Left colon (tissue), 2 donors: Measurements from ENCODE around the gene OR51L1. TPM values are rescaled to one million over a fixed set of nuclear protein-coding genes. Genes with fewer than 3 reads are reported as not detected.
"Not testable (repeated sequence)": the region's sequence is repeated elsewhere in the genome, so short reads cannot be mapped to it uniquely, and the experiment has no call there.

ENCODE experiments used
- ATAC-seq: fragments of 200-7000 bp; cut with Tn5 transposase; one replicate; pipeline ENCODE4 v1.9.1; 2020; ENCODE audit warnings: mild to moderate bottlenecking, moderate library complexity
- DNase-seq, 2 donors: peaks; one replicate each; pipeline ENCODE4 v3.0.0-alpha.2; 2020
- intact Hi-C, 2 donors: fragments of 100-400 bp; cut with DNase I in 1 of 2; cut with micrococcal nuclease in 1 of 2; formaldehyde crosslinking; loops; one replicate each; pipeline versions ENCODE4 v1.11.2 to v1.14.0; 2022; cut with DNase I, micrococcal nuclease
- long read RNA-seq: library from polyadenylated mRNA; unstranded; transcript quantifications from one replicate; pipeline ENCODE4 v2.0.0, GENCODE V29; 2021
- total RNA-seq, 2 donors: library from RNA; stranded (reverse); fragmentation: NEBNext Ultra II Directional; extraction: Animal tissue kit (Norgen Biotek cat#: 25700); gene quantifications; one replicate each; pipeline ENCODE4 v1.2.1, GENCODE V29; 2021
- donor health status: DM: no; HTN: no; CAD: no.
- donor health status: DM: yes; HTN: yes; CAD: no.

Gene OR51L1, protein sequence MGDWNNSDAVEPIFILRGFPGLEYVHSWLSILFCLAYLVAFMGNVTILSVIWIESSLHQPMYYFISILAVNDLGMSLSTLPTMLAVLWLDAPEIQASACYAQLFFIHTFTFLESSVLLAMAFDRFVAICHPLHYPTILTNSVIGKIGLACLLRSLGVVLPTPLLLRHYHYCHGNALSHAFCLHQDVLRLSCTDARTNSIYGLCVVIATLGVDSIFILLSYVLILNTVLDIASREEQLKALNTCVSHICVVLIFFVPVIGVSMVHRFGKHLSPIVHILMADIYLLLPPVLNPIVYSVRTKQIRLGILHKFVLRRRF
- total RNA-seq, result not detected
- long read RNA-seq, result 0 reads

DNA sequence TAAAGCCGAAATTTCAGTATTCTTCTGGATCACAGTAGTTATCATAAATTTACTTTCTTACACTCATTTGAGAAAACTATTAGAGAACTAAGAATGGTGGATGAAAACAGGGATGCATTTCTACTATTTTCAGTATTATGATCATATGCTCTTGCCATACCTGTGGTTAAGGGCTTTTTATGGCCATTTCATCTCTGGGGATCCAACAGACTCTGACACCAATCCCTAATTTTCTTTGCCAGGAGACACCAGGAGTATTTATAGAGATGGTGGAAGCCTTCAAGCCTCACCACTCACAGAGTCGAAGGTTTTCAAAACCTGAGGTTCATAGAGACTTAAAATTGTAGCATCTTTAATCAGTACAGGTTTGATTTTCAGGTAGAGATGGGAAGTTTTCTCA is at the start of gene OR51L1:
OR51L1 (plus strand) TSS at position 301 of the 400 bp plus-strand sequence. CDS start 4,132 bp downstream, outside the sequence.
- ATAC-seq (no peak), DNase-seq (no peak)
- intact Hi-C loops, result no loop called here

DNA sequence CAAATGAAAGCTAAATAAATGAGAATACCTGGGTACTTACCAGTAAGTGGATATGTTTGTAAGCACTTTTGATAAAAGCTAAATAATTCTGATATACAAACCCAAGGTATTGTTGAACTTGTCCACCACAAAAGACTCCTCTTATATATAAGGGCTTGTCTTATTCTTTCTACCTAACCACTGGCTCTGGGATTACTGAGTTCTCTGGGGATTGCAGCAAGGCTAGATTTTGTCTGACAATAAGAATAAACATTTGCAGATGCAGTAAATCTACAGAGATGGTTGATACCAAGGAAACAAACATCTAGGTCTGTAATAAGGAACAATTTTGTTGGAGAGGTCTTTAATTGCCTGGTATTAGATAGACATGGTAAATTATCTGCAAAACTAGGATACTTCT is 47.1 kb upstream of the OR51L1 start, which contains the start of gene OR51A4:
OR51A4 (minus strand) TSS at position 101 of the 400 bp plus-strand sequence. CDS start 505 bp downstream, outside the sequence.
- intact Hi-C loops, result no loop called here
- DNase-seq (no peak), ATAC-seq (no peak)

DNA sequence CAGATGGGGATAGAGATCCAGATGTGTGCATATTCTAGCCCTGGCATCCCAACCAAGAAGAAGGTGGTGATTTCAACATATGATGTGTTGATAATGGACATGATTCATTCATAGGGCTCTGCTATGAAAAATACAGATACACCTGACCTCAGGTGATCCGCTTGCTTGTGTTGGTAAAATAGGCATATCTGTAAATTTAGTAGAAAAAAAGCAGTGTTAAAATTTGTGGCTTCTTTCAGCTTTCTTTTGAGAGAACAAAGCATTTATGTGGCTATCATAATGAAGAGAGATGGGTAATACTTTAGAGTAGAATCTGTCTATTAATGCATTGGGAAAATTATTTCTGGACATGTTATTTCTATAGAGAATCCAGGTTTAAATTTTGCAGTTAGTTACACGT is 39.0 kb upstream of the OR51L1 start, which contains the start of gene OR51A2:
OR51A2 (minus strand) TSS at position 101 of the 400 bp plus-strand sequence; CDS start at position 101, 0 bp downstream.
- ATAC-seq, intact Hi-C loops, DNase-seq: not testable (repeated sequence)

DNA sequence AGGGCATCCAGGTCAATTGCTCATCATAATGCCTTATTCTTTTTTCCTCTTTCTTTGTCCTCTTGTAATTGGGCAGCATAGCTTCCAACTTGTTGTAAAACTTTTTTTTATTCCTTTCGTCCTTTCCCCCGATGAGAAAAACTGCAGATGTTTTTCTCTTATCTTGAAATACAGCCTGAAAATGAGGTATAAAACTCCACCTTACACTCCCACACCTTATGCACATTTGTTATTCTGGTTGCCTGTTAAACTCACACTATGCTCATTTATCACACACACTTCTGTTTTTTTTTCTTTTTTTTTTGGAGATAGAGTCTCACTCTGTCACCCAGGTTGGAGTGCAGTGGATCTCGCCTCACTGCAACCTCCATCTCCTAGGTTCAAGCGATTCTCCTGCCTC is 37.3 kb upstream of the OR51L1 start:
- peak; percentile 37 for ATAC-seq
- no peak for DNase-seq
- intact Hi-C loops, result no loop called here

DNA sequence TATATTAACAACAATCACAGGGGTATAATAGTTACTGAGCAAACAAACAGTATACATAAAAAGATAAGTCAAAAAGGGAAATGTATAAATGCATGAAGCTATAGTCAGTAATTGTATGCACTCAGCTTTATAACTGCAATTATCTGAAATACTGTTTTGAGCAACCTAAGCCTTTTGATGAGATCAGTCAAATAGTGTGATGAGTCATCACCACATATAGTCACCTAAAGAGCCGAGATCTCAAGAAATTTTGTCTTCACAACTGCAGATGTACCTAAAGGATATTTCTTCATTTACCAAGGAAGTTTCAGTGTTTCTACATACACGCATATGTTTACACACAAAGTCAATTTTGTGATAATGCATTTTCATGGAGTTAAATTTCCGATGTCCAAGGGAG is 33.8 kb upstream of the OR51L1 start:
- intact Hi-C loops, result no loop called here
- peak; percentile 24 for ATAC-seq
- no peak for DNase-seq

DNA sequence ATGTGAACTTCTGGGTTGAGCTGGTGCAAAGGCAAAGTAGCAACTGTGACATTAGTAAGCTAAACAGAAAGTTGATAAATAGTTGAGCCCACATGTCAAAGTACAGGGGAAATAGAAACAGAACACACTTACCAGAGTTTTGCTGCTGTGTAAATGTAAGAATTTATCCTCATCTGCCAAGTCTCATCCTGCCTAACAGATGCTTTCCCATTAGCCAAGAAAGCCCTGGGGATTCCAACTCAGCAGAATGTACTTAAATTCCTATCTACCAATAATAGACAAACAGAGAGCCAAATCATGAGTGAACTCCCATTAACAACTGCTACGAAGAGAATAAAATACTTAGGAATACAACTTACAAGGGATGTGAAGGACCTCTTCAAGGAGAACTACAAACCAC is 31.8 kb upstream of the OR51L1 start:
- no peak for DNase-seq
- intact Hi-C loops, result no loop called here

DNA sequence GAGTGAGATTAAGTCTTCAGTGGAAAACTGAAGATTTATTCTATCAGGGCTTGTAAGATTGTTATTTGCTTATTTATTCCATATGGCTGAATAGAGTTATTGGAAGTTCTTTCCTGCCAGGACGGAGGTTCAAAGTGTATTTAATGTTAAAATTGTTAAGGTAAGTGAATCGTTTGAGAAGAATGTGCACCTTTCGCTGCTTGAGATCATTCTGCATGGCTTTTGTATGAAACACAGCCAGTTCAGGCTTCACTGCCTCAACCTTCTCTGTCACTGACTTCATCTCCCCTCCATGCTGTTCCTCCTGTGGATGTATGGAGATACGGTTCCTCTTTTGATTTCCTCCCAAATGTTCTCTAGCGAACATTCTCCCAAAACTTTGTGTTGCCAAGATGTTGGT is 19.2 kb upstream of the OR51L1 start:
- intact Hi-C loops, result no loop called here
- no peak for DNase-seq
- ATAC-seq, result no peak

More for the DNA sequence above, 31.8 kb upstream of the OR51L1 start:
- ATAC-seq, result no peak

DNA sequence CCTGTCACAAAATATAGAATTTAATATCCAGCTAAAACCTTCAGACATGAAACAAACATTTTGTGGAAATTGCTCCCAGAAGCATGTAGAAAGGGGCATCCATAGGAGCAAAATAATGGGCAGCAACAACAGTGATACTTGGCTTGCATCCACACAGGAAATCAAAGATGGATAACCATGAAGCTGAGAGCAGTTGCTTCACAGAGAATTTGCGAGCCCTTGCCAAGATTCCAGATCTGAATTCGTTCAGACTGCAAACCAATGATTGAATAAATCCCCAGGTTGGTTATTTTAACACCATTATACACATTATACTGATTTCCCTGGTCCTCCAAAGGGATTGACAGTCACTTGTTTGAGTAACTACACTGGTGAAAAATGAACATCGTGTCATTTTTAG is 15.6 kb upstream of the OR51L1 start:
- DNase-seq (no peak), ATAC-seq (no peak)
- intact Hi-C loops, result no loop called here

DNA sequence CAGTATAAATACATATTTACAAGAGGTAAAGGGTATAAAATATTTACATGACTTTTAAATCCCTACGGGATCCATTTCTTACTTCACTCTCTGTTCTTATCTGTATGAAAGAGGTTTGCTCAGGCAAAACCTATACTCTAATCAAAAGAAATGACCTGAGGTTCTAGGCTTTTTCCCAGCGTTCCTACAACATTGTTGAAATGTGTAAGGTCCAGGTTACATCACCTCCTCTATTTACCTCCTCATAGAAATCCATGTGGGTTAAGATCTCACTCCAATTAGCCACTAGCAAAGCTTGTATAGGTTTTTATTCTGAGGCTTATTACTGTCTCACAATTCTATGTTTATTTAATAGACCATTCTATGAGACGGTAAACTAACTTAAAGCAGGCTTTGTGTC is 12.0 kb upstream of the OR51L1 start:
- DNase-seq, result no peak
- ATAC-seq, result no peak
- intact Hi-C loops, result no loop called here

DNA sequence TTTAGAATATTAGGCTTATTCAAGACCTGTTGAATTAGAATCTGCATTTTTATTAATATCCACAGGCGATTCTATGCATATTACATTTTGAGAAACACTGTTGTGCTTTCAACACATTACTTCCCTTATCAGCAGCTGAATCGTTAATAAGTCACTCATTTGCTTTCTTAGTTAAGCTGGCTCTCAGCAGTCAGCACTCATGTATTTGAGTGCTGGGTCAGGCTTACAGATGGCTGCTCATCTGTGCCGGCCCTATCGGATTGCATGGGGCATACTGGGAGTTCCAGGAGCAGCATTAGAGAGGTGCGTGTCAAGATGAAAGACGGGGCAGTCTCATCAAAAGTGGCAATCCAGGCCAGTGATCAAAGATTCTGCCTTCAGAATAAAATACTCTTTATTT is 10.8 kb upstream of the OR51L1 start:
- ATAC-seq (no peak), DNase-seq (no peak)
- intact Hi-C loops, result no loop called here

DNA sequence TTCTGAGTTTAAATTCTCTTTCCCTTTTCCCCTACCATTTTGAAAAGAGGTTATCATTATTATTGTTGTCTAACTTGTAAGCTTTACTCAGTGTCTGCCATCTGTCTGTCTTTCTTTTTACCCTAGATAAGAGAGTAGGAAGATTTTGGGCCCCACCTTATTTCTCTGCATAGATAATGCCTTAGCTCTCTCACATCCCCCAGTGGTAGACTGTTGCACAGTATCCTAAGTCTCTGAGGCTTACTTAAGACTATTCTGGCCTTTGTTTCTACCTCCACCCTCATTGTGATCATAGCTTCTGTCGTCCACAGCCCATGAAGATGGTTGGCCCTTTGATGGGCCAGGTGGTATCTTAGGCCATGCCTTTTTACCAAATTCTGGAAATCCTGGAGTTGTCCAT is 3.6 kb upstream of the OR51L1 start:
- DNase-seq, result no peak
- intact Hi-C loops, result no loop called here
- peak; percentile 28 for ATAC-seq

DNA sequence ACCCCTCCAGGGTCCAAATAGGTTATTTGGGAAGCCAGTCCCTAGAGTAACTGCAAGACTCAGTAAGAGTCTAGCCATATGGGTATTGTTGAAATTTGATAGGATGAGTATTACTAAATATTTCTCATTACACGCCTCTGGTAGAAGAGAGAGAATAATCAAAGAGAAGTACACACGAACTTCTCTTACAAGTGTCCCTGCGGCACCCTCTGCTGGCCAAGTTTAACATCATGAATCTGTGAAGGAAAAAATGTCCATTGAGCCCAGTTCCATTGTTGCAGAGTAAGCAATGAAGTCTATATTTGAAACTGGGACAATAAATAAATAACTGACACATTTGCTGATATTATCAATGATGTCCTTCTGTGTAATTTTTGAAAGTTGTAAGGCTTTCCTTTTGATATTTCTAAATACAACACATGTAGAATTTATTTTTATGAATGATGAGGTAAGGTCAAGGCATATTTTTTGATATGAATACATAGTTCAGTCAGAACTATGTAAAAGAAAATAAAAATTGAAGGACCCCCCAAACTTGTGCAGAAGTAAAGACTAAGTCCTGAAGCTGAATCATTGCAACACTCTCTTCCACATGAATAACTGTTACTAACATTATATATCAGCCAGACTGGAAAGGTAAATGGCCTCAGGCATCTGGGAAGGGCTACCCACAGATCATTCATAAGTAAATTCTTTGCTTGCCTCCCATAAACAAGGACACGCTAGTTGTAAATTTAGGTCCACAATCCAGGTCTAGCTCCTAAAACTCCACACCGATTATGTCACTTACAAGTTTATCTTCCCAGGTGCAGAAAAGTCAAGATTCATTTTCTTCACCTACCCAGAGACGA is 10.0 kb downstream of the OR51L1 start:
- DNase-seq, result peak in 1 of 2 donors; percentile 67
- intact Hi-C loops, result loop anchor here in 1 of 2 donors (5.0 kb wide), 1 partner anchor 377 kb away; no protein-coding TSS in a partner anchor
- peak; percentile 58 for ATAC-seq

DNA sequence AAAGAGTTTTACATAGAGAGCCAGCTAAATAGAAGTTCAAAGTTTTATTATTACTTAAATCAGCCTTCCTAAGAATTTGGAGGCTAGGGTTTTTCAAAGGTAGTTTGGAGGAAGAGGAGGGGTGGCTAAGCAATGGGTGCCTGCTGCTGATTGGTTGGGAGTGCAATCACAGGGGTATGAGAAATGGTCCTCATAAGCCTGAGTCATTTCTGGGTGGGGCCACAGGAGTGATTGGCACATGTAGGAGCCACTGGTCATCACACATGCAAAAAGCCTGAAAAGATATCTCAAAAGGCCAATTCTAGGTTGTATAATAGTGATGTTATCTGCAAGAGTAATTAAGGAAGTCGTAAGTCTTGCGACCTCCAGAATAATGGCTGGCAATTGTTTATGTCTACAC is 12.9 kb downstream of the OR51L1 start:
- intact Hi-C loops, result no loop called here
- ATAC-seq (no peak), DNase-seq (no peak)

DNA sequence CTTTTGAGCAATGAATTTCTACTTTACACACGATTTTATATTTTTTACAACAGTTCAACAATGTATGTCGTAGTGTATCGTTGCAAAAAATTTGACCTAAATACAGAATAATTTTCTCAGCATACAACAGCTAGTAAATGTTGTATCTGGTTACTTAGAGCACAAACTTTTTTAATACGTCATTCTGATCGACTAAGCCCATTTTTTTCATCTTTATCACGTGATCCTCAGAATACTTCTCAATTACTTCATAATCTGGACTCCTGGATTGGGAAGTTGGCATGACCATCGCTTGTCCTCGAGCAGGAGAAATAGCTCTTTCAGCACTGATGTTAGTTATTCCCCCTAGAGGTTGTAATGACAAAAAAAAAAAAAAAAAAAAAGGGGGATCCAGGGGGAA is 16.6 kb downstream of the OR51L1 start:
- ATAC-seq (no peak), DNase-seq (no peak)
- intact Hi-C loops, result no loop called here

DNA sequence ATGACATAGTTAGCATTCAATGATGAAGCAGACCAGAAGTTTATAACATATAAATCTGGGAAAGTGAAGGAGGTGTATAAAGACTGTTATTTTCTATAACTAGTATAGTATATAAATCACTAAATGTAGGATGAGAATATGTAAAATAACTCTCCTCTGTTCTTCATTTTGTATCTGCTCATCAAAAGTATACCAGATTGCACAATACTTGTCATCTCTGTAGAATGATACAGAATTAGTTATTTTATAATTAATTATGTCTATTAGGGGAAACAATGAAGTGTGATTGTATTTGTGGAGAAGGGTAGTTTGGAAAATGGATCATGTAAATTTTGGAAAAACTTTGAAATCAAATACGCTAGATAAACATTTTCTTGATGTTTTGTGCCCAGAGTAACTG is 18.4 kb downstream of the OR51L1 start:
- intact Hi-C loops, result no loop called here

DNA sequence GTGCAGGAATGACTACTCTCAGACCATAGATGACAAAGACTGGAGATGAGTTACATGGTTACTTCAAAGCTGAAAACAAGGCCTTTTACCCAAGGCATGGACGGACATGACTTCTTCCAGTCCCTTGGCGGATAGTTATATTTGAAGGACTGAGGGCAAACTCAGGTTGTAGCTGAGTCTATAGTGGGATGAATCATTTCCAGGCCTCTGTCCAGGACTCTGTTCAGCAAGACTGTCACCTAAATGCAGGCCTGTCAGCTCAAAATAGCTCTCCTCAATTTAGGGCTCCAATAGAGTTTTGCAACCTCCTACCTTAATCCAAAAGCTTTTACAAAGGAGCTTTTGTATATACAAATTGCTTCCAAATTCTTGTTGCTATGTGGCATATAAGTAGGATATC is 27.3 kb downstream of the OR51L1 start:
- intact Hi-C loops, result no loop called here
- DNase-seq (no peak), ATAC-seq (no peak)

More for the DNA sequence above, 18.4 kb downstream of the OR51L1 start:
- no peak for ATAC-seq
- no peak for DNase-seq

DNA sequence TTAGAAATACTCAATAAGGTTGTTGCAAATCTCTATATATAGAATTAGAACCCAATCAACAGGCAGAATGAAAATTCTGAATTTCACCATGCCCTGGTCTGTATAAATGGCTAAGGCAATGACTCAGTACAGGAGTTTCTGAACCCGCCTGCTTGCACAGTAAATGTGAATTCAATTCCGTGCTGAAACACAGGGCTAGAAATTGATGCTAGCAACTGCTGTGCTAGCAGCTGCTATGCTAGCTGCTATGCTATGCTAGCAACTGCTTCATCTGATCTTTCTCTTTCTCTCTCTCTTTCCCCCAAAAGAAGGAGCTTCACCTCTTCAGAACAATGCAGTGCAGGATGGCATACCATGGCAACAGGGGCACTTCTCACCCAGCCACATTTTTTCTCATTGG is 42.0 kb downstream of the OR51L1 start:
- DNase-seq, result no peak
- ATAC-seq, result no peak
- intact Hi-C loops, result no loop called here

DNA sequence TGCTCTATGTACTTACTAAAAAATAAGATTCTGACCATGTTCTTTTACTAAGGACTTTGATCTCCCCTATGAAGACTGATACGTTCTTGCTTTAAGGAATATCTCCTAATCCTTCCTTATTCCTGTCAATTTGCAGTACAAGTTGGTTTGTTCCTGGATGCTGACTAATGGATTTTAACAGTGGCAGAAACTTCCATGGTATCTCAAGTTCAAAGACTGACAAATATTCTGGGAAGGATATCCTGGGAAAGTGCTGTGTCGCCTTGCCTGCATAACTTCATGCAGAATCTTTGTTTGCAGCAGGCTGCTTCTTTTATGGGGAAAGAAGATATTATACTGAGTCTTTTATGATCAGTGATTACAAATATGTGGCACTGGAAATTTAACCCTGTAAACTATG is 43.3 kb downstream of the OR51L1 start:
- intact Hi-C loops, result no loop called here
- no peak for ATAC-seq

DNA sequence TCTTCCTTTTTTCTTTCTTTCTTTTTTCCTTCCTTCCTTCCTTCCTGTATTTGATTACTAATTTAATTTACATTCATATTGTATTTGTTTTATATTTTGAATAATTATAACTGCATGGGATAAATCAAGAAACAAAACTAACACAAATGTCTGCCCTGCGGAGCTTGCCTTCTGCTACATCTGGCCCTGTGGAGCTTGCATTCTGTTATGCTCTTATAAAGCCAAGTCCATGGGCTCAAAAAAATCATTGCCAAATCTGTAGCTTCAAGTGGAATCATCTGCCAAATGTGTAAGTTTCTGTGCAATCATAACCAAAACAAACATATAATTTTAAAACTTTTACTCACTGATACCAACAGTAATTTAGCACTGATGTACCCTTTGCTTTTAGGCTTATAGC is 43.7 kb downstream of the OR51L1 start:
- DNase-seq, result no peak
- intact Hi-C loops, result no loop called here
- ATAC-seq, result no peak

More for the DNA sequence above, 43.3 kb downstream of the OR51L1 start:
- no peak for DNase-seq

DNA sequence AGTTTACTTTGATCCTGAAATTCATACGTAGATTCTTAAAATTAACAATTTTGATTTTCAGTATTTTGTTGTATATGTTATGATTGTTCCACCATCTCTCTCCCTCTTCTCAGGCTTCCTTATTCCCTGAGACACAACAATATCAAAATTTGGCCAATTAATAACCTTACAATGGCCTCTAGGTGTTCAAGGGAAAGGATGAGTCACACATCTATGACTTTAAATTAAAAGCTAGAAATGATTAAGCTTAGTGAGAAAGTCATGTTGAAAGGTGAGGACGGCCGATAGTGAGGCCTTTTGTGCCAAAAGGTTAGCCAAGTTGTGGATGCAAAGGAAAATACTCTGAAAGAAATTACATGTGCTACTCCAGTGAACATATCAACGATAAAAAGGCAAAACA is 46.2 kb downstream of the OR51L1 start:
- DNase-seq, result no peak
- ATAC-seq, result no peak
- intact Hi-C loops, result no loop called here
